Mononuclear cell (primary cell): Measurements from ENCODE around the gene PDE8B. TPM values are rescaled to one million over a fixed set of nuclear protein-coding genes. Genes with fewer than 3 reads are reported as not detected.

Experiments
- H3K27me3 ChIP-seq: 2 replicates; pipeline ENCODE4 v1.6.0; 2011; ENCODE audit warnings: low read length, control low read depth; ENCODE audit not compliant: insufficient read depth
- H3K4me1 ChIP-seq: 2 replicates; pipeline ENCODE4 v1.5.1; 2011; ENCODE audit warnings: mild to moderate bottlenecking, low read length, control low read depth; ENCODE audit not compliant: insufficient read depth
- H3K4me3 ChIP-seq: 2 replicates; pipeline ENCODE4 v1.5.1; 2011; ENCODE audit warnings: mild to moderate bottlenecking, low read length, moderate library complexity
- H3K9me3 ChIP-seq: 2 replicates; pipeline ENCODE4 v1.5.1; 2011; ENCODE audit warnings: low read depth, mild to moderate bottlenecking, control low read depth, low read length
- total RNA-seq: library from RNA; depleted of rRNA; stranded (reverse); fragments of >200 nt; gene quantifications from one replicate; pipeline ENCODE4 v1.2.3, GENCODE V29; 2012

Gene PDE8B
- total RNA-seq, 1 donor = 0.21 TPM

- Histone ChIP-seq H3K4me1 (no peaks in the 10 kb centered on the region), H3K27me3 (no peaks in the 10 kb centered on the region), H3K4me3 (no peak overlapping the region), H3K9me3 (no peaks in the 10 kb centered on the region)
Measured at GRCh38 chr5:77305956-77306355, 95.5 kb downstream of the PDE8B start.

GRCh38 chr5:77306531-77306930 is 96.1 kb downstream of the PDE8B start:
- no peaks in the 10 kb centered on the region for H3K27me3 ChIP-seq
- H3K4me1 ChIP-seq = no peaks in the 10 kb centered on the region
- H3K9me3 ChIP-seq = no peaks in the 10 kb centered on the region
- no peak overlapping the region for H3K4me3 ChIP-seq

GRCh38 chr5:77308154-77308960 is 97.9 kb downstream of the PDE8B start:
- Histone ChIP-seq H3K4me1 (no peaks in the 10 kb centered on the region), H3K4me3 (no peak overlapping the region), H3K9me3 (no peaks in the 10 kb centered on the region), H3K27me3 (no peaks in the 10 kb centered on the region)

GRCh38 chr5:77309140-77309539 is 98.7 kb downstream of the PDE8B start:
- no peaks in the 10 kb centered on the region for H3K27me3 ChIP-seq
- H3K4me3 ChIP-seq = no peak overlapping the region
- H3K9me3 ChIP-seq = no peaks in the 10 kb centered on the region
- no peaks in the 10 kb centered on the region for H3K4me1 ChIP-seq

- Histone ChIP-seq H3K4me1 (no peaks in the 10 kb centered on the region), H3K9me3 (no peaks in the 10 kb centered on the region), H3K27me3 (no peaks in the 10 kb centered on the region), H3K4me3 (no peak overlapping the region)
Measured at GRCh38 chr5:77310494-77311213, 100.2 kb downstream of the PDE8B start.

- no peaks in the 10 kb centered on the region for H3K4me1 ChIP-seq
- no peaks in the 10 kb centered on the region for H3K9me3 ChIP-seq
- H3K4me3 ChIP-seq = no peak overlapping the region
Measured at GRCh38 chr5:77311214-77311571, 100.7 kb downstream of the PDE8B start.

GRCh38 chr5:77312413-77312812 is 101.9 kb downstream of the PDE8B start:
- no peaks in the 10 kb centered on the region for H3K27me3 ChIP-seq
- H3K9me3 ChIP-seq = no peaks in the 10 kb centered on the region
- H3K4me1 ChIP-seq = no peaks in the 10 kb centered on the region
- no peak overlapping the region for H3K4me3 ChIP-seq

More at GRCh38 chr5:77311214-77311571, 100.7 kb downstream of the PDE8B start:
- no peaks in the 10 kb centered on the region for H3K27me3 ChIP-seq

GRCh38 chr5:77316871-77317661 is 106.6 kb downstream of the PDE8B start:
- Histone ChIP-seq H3K9me3 (no peaks in the 10 kb centered on the region), H3K4me3 (no peak overlapping the region), H3K4me1 (no peaks in the 10 kb centered on the region), H3K27me3 (no peaks in the 10 kb centered on the region)

GRCh38 chr5:77318060-77318459 is 107.6 kb downstream of the PDE8B start:
- no peaks in the 10 kb centered on the region for H3K9me3 ChIP-seq
- H3K4me3 ChIP-seq = no peak overlapping the region
- H3K27me3 ChIP-seq = no peaks in the 10 kb centered on the region
- H3K4me1 ChIP-seq = no peaks in the 10 kb centered on the region

GRCh38 chr5:77319117-77319804 is 108.8 kb downstream of the PDE8B start:
- no peaks in the 10 kb centered on the region for H3K4me1 ChIP-seq
- H3K9me3 ChIP-seq = no peaks in the 10 kb centered on the region
- no peak overlapping the region for H3K4me3 ChIP-seq
- H3K27me3 ChIP-seq = no peaks in the 10 kb centered on the region

- no peaks in the 10 kb centered on the region for H3K9me3 ChIP-seq
- H3K27me3 ChIP-seq = no peaks in the 10 kb centered on the region
- H3K4me1 ChIP-seq = no peaks in the 10 kb centered on the region
- H3K4me3 ChIP-seq = no peak overlapping the region
Measured at GRCh38 chr5:77321793-77322394, 111.4 kb downstream of the PDE8B start.

- Histone ChIP-seq H3K4me1 (no peaks in the 10 kb centered on the region), H3K4me3 (no peak overlapping the region), H3K27me3 (no peaks in the 10 kb centered on the region), H3K9me3 (no peaks in the 10 kb centered on the region)
Measured at GRCh38 chr5:77322406-77322805, 111.9 kb downstream of the PDE8B start.

- Histone ChIP-seq H3K9me3 (no peaks in the 10 kb centered on the region), H3K27me3 (no peaks in the 10 kb centered on the region), H3K4me1 (no peaks in the 10 kb centered on the region), H3K4me3 (no peak overlapping the region)
Measured at GRCh38 chr5:77325921-77326541, 115.6 kb downstream of the PDE8B start.
